Hematopoietic multipotent progenitor cell (in vitro differentiated cells): ENCODE results near the gene APOA5. TPM values are rescaled to one million over a fixed set of nuclear protein-coding genes. Genes with fewer than 3 reads are reported as not detected.

Experiments used
- DNase-seq, 3 donors: peaks; one replicate each; pipeline ENCODE4 v3.0.0-alpha.2; 2011 to 2015; ENCODE audit warnings: low read depth in 2 of 3, low spot score in 2 of 3
- total RNA-seq: library from RNA; depleted of rRNA; stranded (reverse); fragments of >200 nt; gene quantifications from one replicate; pipeline ENCODE4 v1.2.3, GENCODE V29; 2012

The APOA5 gene
- total RNA-seq, 1 donor = not detected

GRCh38 chr11:116828632-116829524, 37.2 kb upstream of the APOA5 start:
- no peak for DNase-seq

GRCh38 chr11:116827461-116827860, 35.8 kb upstream of the APOA5 start:
- no peak for DNase-seq

- DNase-seq = no peak
Observed at GRCh38 chr11:116826751-116827431, 35.2 kb upstream of the APOA5 start.

GRCh38 chr11:116825854-116826750, 34.4 kb upstream of the APOA5 start:
- no peak for DNase-seq

- no peak for DNase-seq
Observed at GRCh38 chr11:116825434-116825833, 33.8 kb upstream of the APOA5 start.

- no peak for DNase-seq
Observed at GRCh38 chr11:116823031-116823843, 31.6 kb upstream of the APOA5 start, which contains the start of gene APOA4. Gene APOA4 (minus strand): TSS chr11:116823304. CDS start chr11:116823191, 113 bp downstream.

- no peak for DNase-seq
Observed at GRCh38 chr11:116822575-116822974, 30.9 kb upstream of the APOA5 start.

- no peak for DNase-seq
Observed at GRCh38 chr11:116821050-116821918, 29.6 kb upstream of the APOA5 start.

GRCh38 chr11:116819049-116819448, 27.4 kb upstream of the APOA5 start:
- no peak for DNase-seq

GRCh38 chr11:116814502-116814901, 22.8 kb upstream of the APOA5 start:
- DNase-seq = no peak

GRCh38 chr11:116813781-116814471, 22.2 kb upstream of the APOA5 start:
- no peak for DNase-seq

GRCh38 chr11:116813170-116813569, 21.5 kb upstream of the APOA5 start:
- no peak for DNase-seq

GRCh38 chr11:116812109-116812508, 20.4 kb upstream of the APOA5 start:
- no peak for DNase-seq

- no peak for DNase-seq
Observed at GRCh38 chr11:116811194-116811593, 19.5 kb upstream of the APOA5 start.

- no peak for DNase-seq
Observed at GRCh38 chr11:116808262-116809175, 16.8 kb upstream of the APOA5 start.

GRCh38 chr11:116807601-116808261, 16.1 kb upstream of the APOA5 start:
- no peak for DNase-seq

GRCh38 chr11:116804001-116804400, 12.3 kb upstream of the APOA5 start:
- no peak for DNase-seq
